Trophoblast cell (in vitro differentiated cells and primary cell): ENCODE measurements around the gene TMEM202.
"Not testable (repeated sequence)": the region's sequence is repeated elsewhere in the genome, so short reads cannot be mapped to it uniquely, and the experiment has no call there.

Experiments used
- DNase-seq, 2 donors: peaks; one replicate each; pipeline ENCODE4 v3.0.0-alpha.2; 2016
- H2AFZ ChIP-seq: 2 replicates; pipeline ENCODE4 v1.6.1; 2013; ENCODE audit warnings: low read length, moderate library complexity, mild to moderate bottlenecking; ENCODE audit not compliant: insufficient read depth, poor library complexity
- H2AK5ac ChIP-seq: 2 replicates; pipeline ENCODE4 v1.6.1; 2013; ENCODE audit warnings: mild to moderate bottlenecking, low read length
- H2BK120ac ChIP-seq: 2 replicates; pipeline ENCODE4 v1.6.1; 2013; ENCODE audit warnings: low read length, mild to moderate bottlenecking, moderate library complexity; ENCODE audit not compliant: insufficient read depth, poor library complexity
- H2BK12ac ChIP-seq: 2 replicates; pipeline ENCODE4 v1.6.1; 2013; ENCODE audit warnings: mild to moderate bottlenecking, low read length, moderate library complexity
- H2BK5ac ChIP-seq: 2 replicates; pipeline ENCODE4 v1.6.1; 2013; ENCODE audit warnings: low read length, low read depth, moderate library complexity, mild to moderate bottlenecking; ENCODE audit not compliant: poor library complexity
- H3K14ac ChIP-seq: 2 replicates; pipeline ENCODE4 v1.6.1; 2013; ENCODE audit warnings: mild to moderate bottlenecking, low read length
- H3K18ac ChIP-seq: 2 replicates; pipeline ENCODE4 v1.6.1; 2013; ENCODE audit warnings: mild to moderate bottlenecking, low read length
- H3K23ac ChIP-seq: 2 replicates; pipeline ENCODE4 v1.6.1; 2013; ENCODE audit warnings: low read length
- H3K27ac ChIP-seq: 2 replicates; pipeline ENCODE4 v1.5.1; 2013; ENCODE audit warnings: low read depth, mild to moderate bottlenecking, inconsistent platforms, low read length, moderate library complexity
- H3K27me3 ChIP-seq: 2 replicates; pipeline ENCODE4 v1.6.1; 2013; ENCODE audit warnings: inconsistent platforms, mild to moderate bottlenecking, low read length, moderate library complexity; ENCODE audit not compliant: insufficient read depth
- H3K36me3 ChIP-seq, 2 experiments: 1 replicate in 1 of 2; 2 replicates in 1 of 2; pipeline ENCODE4 v1.6.1; 2013; ENCODE audit warnings: low read length in 2 of 2, mild to moderate bottlenecking in 2 of 2, moderate library complexity in 1 of 2; ENCODE audit not compliant: insufficient read depth in 2 of 2, control insufficient read depth in 1 of 2
- H3K4ac ChIP-seq: 2 replicates; pipeline ENCODE4 v1.6.1; 2013; ENCODE audit warnings: low read depth, mild to moderate bottlenecking, low read length, moderate library complexity
- H3K4me1 ChIP-seq, 2 experiments: 1 replicate in 1 of 2; 2 replicates in 1 of 2; pipeline ENCODE4 v1.6.1; 2013; ENCODE audit warnings: low read length in 2 of 2, mild to moderate bottlenecking in 2 of 2, moderate library complexity in 1 of 2; ENCODE audit not compliant: insufficient read depth in 2 of 2, control insufficient read depth in 1 of 2
- H3K4me2 ChIP-seq: 2 replicates; pipeline ENCODE4 v1.6.1; 2013; ENCODE audit warnings: inconsistent platforms, mild to moderate bottlenecking, low read length, moderate library complexity
- H3K4me3 ChIP-seq: 2 replicates; pipeline ENCODE4 v1.5.1; 2013; ENCODE audit warnings: mild to moderate bottlenecking, low read depth, low read length, inconsistent platforms
- H3K79me1 ChIP-seq: one replicate; pipeline ENCODE4 v1.6.1; 2013; ENCODE audit warnings: low read length
- H3K79me2 ChIP-seq: 2 replicates; pipeline ENCODE4 v1.6.1; 2013; ENCODE audit warnings: low read length, mild to moderate bottlenecking; ENCODE audit not compliant: control insufficient read depth, insufficient read depth, poor library complexity
- H3K9ac ChIP-seq: 2 replicates; pipeline ENCODE4 v1.6.1; 2013; ENCODE audit warnings: mild to moderate bottlenecking, low read length
- H3K9me3 ChIP-seq: 2 replicates; pipeline ENCODE4 v1.6.1; 2013; ENCODE audit warnings: low read depth, mild to moderate bottlenecking, control low read depth, inconsistent platforms, low read length; ENCODE audit not compliant: insufficient read depth
- H4K12ac ChIP-seq: 2 replicates; pipeline ENCODE4 v1.6.1; 2013; ENCODE audit warnings: low read depth, mild to moderate bottlenecking, low read length, moderate library complexity
- H4K8ac ChIP-seq: 2 replicates; pipeline ENCODE4 v1.6.1; 2013; ENCODE audit warnings: low read depth, mild to moderate bottlenecking, low read length, moderate library complexity
- H4K91ac ChIP-seq: one replicate; pipeline ENCODE4 v1.6.1; 2013; ENCODE audit warnings: low read depth, mild to moderate bottlenecking, low read length, moderate library complexity
- WGBS: extraction: QIAGEN DNeasy Blood & Tissue Kit; methylation state at CpG from one replicate; pipeline ENCODE4 v1.1.7; 2013; ENCODE audit warnings: missing lambda C conversion rate; ENCODE audit not compliant: insufficient read length, insufficient coverage; ENCODE audit errors: extremely low coverage; 5-methylcytosine and 5-hydroxymethylcytosine counted together

The TMEM202 gene

GRCh38 chr15:72442848-72443247, 44.7 kb downstream of the TMEM202 start:
- H4K8ac ChIP-seq, H2AFZ ChIP-seq, H3K4me3 ChIP-seq, H2BK5ac ChIP-seq, H3K9ac ChIP-seq, H3K36me3 ChIP-seq, H3K4me1 ChIP-seq, H3K79me1 ChIP-seq, H3K27me3 ChIP-seq, H3K27ac ChIP-seq, H3K23ac ChIP-seq, H2AK5ac ChIP-seq, H2BK12ac ChIP-seq, H4K91ac ChIP-seq, H3K9me3 ChIP-seq, H3K4me2 ChIP-seq, H3K79me2 ChIP-seq, H3K14ac ChIP-seq, H4K12ac ChIP-seq, H2BK120ac ChIP-seq, H3K18ac ChIP-seq, DNase-seq, H3K4ac ChIP-seq: not testable (repeated sequence)
- no CpG with 5 or more reads among the region's 5 CpGs for WGBS

DNA sequence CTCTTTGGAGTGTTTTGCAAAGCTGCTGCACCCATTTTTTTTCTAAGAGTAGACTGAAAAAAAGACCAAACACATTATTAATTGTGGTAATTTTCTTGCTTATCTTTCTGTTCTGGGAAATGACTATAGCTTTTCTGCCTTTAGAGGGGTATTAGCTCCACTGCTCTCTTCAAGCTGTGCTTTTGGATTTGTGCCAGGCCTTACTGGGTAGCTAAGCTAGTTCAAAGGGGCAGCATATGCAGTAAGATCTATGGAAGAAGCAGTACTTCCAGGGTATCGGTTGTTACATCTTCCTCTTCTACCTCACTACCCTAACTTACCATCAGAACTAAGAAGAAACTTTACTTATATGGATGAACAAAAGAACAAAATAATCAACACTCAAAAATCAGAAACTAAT, 47.3 kb downstream of the TMEM202 start:
- H3K14ac ChIP-seq = no peak overlapping the region
- no peak overlapping the region for H2BK120ac ChIP-seq
- H2BK5ac ChIP-seq = no peak overlapping the region
- H3K36me3 ChIP-seq = no peaks in the 10 kb centered on the region
- H3K4me2 ChIP-seq = no peak overlapping the region
- no peak for DNase-seq
- no peak overlapping the region for H3K27ac ChIP-seq
- H3K79me2 ChIP-seq = no peaks in the 10 kb centered on the region
- no peak overlapping the region for H4K12ac ChIP-seq
- H3K79me1 ChIP-seq = no peaks in the 10 kb centered on the region
- no peak overlapping the region for H3K23ac ChIP-seq
- H3K4me3 ChIP-seq = no peak overlapping the region
- no peak overlapping the region for H3K9ac ChIP-seq
- H3K18ac ChIP-seq = no peak overlapping the region
- H3K4me1 ChIP-seq = no peaks in the 10 kb centered on the region
- H3K4ac ChIP-seq = no peak overlapping the region
- H2AFZ ChIP-seq = no peak overlapping the region
- no peaks in the 10 kb centered on the region for H3K27me3 ChIP-seq
- no peak overlapping the region for H4K91ac ChIP-seq
- WGBS = no CpG with 5 or more reads among the region's 1 CpG
- no peak overlapping the region for H4K8ac ChIP-seq
- H2AK5ac ChIP-seq = no peak overlapping the region
- H2BK12ac ChIP-seq = no peak overlapping the region
- no peaks in the 10 kb centered on the region for H3K9me3 ChIP-seq

- H3K9me3 ChIP-seq = no peaks in the 10 kb centered on the region
- WGBS = no CpG with 5 or more reads among the region's 6 CpGs
- DNase-seq = no peak
- no peak overlapping the region for H2BK12ac ChIP-seq
- H3K4me1 ChIP-seq = no peaks in the 10 kb centered on the region
- H3K9ac ChIP-seq = no peak overlapping the region
- no peak overlapping the region for H3K27ac ChIP-seq
- H3K4me3 ChIP-seq = no peak overlapping the region
- H4K12ac ChIP-seq = no peak overlapping the region
- no peak overlapping the region for H2BK5ac ChIP-seq
- H3K18ac ChIP-seq = no peak overlapping the region
- H3K4ac ChIP-seq = no peak overlapping the region
- H3K36me3 ChIP-seq = no peaks in the 10 kb centered on the region
- H2AK5ac ChIP-seq = no peak overlapping the region
- H3K14ac ChIP-seq = no peak overlapping the region
- no peak overlapping the region for H4K8ac ChIP-seq
- no peak overlapping the region for H2AFZ ChIP-seq
- no peak overlapping the region for H4K91ac ChIP-seq
- H2BK120ac ChIP-seq = no peak overlapping the region
- no peak overlapping the region for H3K4me2 ChIP-seq
- no peaks in the 10 kb centered on the region for H3K79me2 ChIP-seq
- H3K27me3 ChIP-seq = no peaks in the 10 kb centered on the region
- no peaks in the 10 kb centered on the region for H3K79me1 ChIP-seq
- no peak overlapping the region for H3K23ac ChIP-seq
These were observed 52.7 kb downstream of the TMEM202 start for GRCh38 chr15:72450805-72451204.

DNA sequence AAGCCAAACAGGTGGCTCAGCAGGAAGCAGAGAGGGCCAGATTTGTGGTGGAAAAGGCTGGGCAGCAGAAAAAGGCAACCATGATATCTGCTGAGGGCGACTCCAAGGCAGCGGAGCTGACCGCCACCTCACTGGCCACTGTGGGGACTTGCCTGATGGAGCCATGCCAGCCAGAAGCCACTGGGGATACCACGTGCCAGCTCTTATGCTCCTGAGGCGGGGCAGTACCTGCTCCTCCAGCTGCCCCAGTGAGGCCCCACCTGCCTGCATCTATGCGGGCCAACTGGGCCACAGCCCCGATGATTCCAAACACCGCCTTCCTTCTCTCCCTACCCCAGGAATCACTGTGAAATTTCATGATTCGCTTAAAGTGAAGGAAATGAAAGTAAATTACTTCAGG, 53.1 kb downstream of the TMEM202 start:
- Histone ChIP-seq H3K79me1 (no peaks in the 10 kb centered on the region), H3K79me2 (no peaks in the 10 kb centered on the region), H3K23ac (no peak overlapping the region), H3K14ac (no peak overlapping the region), H3K9ac (no peak overlapping the region), H4K8ac (no peak overlapping the region), H2BK12ac (no peak overlapping the region), H2AK5ac (no peak overlapping the region), H3K4me1 (no peaks in the 10 kb centered on the region), H3K4me2 (no peak overlapping the region), H2BK5ac (no peak overlapping the region), H4K12ac (no peak overlapping the region), H3K36me3 (no peaks in the 10 kb centered on the region), H2AFZ (no peak overlapping the region), H3K9me3 (no peaks in the 10 kb centered on the region), H3K4me3 (no peak overlapping the region), H3K27me3 (no peaks in the 10 kb centered on the region), H4K91ac (no peak overlapping the region), H3K4ac (no peak overlapping the region), H3K18ac (no peak overlapping the region), H3K27ac (no peak overlapping the region), H2BK120ac (no peak overlapping the region)
- WGBS = no CpG with 5 or more reads among the region's 9 CpGs
- peak in 1 of 2 donors; percentile 1 for DNase-seq
